Measurements from ENCODE around the gene HSD17B4.
"Not testable (repeated sequence)": the region's sequence is repeated elsewhere in the genome, so short reads cannot be mapped to it uniquely, and the experiment has no call there.

The HSD17B4 gene

GRCh38 chr5:119432674-119433237 lies 19.5 kb upstream of the HSD17B4 start:
- not testable (repeated sequence) for DNase-seq

GRCh38 chr5:119435436-119436132 lies 16.7 kb upstream of the HSD17B4 start:
- DNase-seq: peak; percentile 74

GRCh38 chr5:119437785-119438586 lies 14.3 kb upstream of the HSD17B4 start:
- not testable (repeated sequence) for DNase-seq

- not testable (repeated sequence) for DNase-seq
Measured at GRCh38 chr5:119438587-119438917, 13.7 kb upstream of the HSD17B4 start.

GRCh38 chr5:119439140-119439631 lies 13.1 kb upstream of the HSD17B4 start:
- no peak for DNase-seq

GRCh38 chr5:119439632-119440031 lies 12.7 kb upstream of the HSD17B4 start:
- not testable (repeated sequence) for DNase-seq

- DNase-seq: not testable (repeated sequence)
Measured at GRCh38 chr5:119444643-119445042, 7.7 kb upstream of the HSD17B4 start.

DNA sequence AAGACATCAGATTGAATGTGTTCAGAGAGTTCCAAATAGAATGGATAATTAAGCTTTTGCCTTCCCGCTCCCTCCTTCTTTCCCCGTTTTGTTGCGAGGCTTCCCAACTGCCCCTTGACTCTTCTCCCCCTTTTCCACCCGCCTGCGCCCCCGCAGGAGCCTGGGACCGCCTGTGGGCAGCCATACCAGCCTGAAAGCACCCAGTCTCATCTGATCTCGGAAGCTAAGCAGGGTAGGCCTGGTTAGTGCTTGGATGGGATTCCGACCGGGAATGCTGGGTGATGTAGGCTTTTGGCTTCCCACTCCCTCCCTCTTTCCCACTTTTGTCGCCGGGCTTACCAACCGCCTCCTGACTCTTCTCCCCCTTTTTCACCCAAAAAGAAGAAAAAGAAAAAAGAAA lies 6.8 kb upstream of the HSD17B4 start:
- DNase-seq: no peak

GRCh38 chr5:119449882-119450281 lies 2.4 kb upstream of the HSD17B4 start:
- DNase-seq: no peak

GRCh38 chr5:119450627-119451026 lies 1.7 kb upstream of the HSD17B4 start:
- DNase-seq: not testable (repeated sequence)

DNA sequence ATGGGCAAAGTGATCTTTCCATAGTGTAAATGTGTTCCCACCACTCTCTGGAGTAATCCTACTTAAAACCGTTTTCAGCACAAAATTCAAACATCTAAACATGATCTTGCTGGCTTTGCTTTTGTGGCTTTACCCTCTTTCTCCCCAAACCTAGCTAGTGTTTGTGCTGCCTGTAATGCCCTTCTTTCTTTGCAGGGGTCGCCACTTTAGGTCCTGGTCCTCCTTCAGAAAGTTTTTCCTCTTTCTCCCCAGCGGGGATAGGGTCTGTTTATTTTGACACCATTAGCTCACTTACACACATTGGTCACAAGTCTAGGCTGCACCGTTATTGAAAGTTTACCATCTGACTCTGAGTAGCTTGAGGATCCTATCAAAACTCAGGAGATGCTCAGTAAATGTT lies 736 bp upstream of the HSD17B4 start:
- DNase-seq: no peak

- DNase-seq: no peak
Measured at GRCh38 chr5:119452060-119452372, 281 bp upstream of the HSD17B4 start.

- DNase-seq: no peak
Measured at GRCh38 chr5:119453040-119453373, 710 bp downstream of the HSD17B4 start.

GRCh38 chr5:119454171-119454570 lies 1.9 kb downstream of the HSD17B4 start:
- no peak for DNase-seq

- DNase-seq: no peak
Measured at GRCh38 chr5:119458911-119459632, 6.8 kb downstream of the HSD17B4 start.

DNA sequence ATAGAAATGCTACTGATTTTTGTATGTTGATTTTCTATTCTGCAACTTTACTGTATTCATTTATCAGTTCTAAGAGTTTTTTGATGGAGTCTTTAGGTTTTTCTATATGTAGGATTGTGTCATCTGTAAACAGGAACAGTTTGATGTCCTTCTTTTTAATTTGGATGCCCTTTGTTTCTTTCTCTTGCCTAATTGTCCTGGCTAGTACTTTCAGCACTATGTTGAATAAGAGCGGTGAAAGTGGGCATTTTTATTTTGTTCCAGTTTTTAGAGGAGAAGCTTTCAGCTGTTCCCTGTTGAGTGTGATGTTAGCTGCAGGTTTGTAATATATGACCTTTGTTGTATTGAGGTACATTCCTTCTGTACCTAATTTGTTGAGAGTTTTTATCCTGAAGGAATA lies 13.3 kb downstream of the HSD17B4 start:
- no peak for DNase-seq

- no peak for DNase-seq
Measured at GRCh38 chr5:119468286-119468685, 16.0 kb downstream of the HSD17B4 start.

- no peak for DNase-seq
Measured at GRCh38 chr5:119470105-119470763, 17.9 kb downstream of the HSD17B4 start.

GRCh38 chr5:119470851-119471451 lies 18.7 kb downstream of the HSD17B4 start:
- no peak for DNase-seq

DNA sequence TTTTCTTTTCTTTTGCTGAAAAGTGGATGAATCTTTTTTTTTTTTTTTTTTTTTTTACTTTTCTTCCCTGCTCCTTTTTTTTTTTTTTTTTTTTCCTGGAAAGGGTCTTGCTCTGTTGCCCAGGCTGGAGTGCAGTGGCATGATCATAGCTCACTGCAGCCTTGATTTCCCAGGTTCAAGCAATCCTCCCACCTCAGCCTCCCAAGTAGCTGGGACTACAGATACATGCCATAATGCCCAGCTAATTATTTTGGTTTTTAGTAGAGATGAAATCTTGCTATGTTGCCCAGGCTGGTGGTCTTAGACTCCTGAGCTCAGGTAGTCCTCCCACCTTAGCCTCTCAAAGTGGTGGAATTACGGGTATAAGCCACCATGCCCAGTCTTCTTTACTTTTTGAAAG lies 20.9 kb downstream of the HSD17B4 start:
- DNase-seq: no peak

GRCh38 chr5:119476341-119476740 lies 24.0 kb downstream of the HSD17B4 start:
- DNase-seq: no peak

- DNase-seq: no peak
Measured at GRCh38 chr5:119478781-119479180, 26.5 kb downstream of the HSD17B4 start.

DNA sequence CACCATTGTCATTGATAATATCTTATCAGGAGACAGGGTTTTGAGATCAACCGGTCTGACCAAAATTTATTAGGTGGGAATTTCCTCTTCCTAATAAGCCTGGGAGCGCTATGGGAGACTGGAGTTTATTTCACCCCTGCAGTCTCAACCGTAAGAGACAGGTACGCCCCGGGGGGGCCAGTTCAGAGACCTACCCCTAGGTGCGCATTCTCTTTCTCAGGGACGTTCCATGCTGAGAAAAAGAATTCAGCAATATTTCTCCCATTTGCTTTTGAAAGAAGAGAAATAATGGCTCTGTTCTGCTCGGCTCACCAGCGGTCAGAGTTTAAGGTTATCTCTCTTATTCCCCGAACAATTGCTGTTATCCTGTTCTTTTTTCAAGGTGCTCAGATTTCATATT lies 28.3 kb downstream of the HSD17B4 start:
- DNase-seq: not testable (repeated sequence)

Measured in activated CD4-positive, alpha-beta T cell treated with anti-CD3 and anti-CD28 coated beads, Interleukin-2, amount 50 U/mL, for 1 hour (primary cell).